K562 (cell line): Measurements from ENCODE around the gene UBXN1. TPM values are rescaled to one million over a fixed set of nuclear protein-coding genes. Genes with fewer than 3 reads are reported as not detected.

Source experiments
- ASH1L ChIP-seq: fragments of 450-650 bp; IDR thresholded peaks from 2 replicates; pipeline ENCODE4 v1.6.1; 2018; ENCODE audit warnings: borderline replicate concordance, mild to moderate bottlenecking, low read depth; ENCODE audit not compliant: partially characterized antibody
- ELF4 ChIP-seq: fragments of 450-650 bp; formaldehyde crosslinking; IDR thresholded peaks from 2 replicates; pipeline ENCODE4 v1.4.0; 2022; ENCODE audit warnings: missing genetic modification characterization
- ESRRB ChIP-seq: fragments of 250-450 bp; sonication (Bioruptor Pico); IDR thresholded peaks from 2 replicates; pipeline ENCODE4 v1.5.0; 2020; ENCODE audit warnings: mild to moderate bottlenecking, moderate library complexity, borderline replicate concordance
- EZH2 ChIP-seq: IDR thresholded peaks from 2 replicates; pipeline ENCODE4 v1.6.1; 2012; ENCODE audit warnings: low read depth, mild to moderate bottlenecking, inconsistent platforms, low read length, borderline replicate concordance
- HDAC3 ChIP-seq: fragments of 450-650 bp; IDR thresholded peaks from 2 replicates; pipeline ENCODE4 v1.6.1; 2018; ENCODE audit warnings: borderline replicate concordance, mild to moderate bottlenecking, moderate library complexity; ENCODE audit not compliant: partially characterized antibody
- HNRNPL ChIP-seq: fragments of 200-400 bp; formaldehyde crosslinking; IDR thresholded peaks from 2 replicates; pipeline ENCODE4 v1.6.1; 2017; ENCODE audit warnings: low read depth, mild to moderate bottlenecking, low read length
- HSF4 ChIP-seq: fragments of 250-450 bp; sonication (Bioruptor Pico); IDR thresholded peaks from 2 replicates; pipeline ENCODE4 v2.1.2; 2022; ENCODE audit warnings: mild to moderate bottlenecking, moderate library complexity, borderline replicate concordance
- KAT8 ChIP-seq: fragments of 450-650 bp; IDR thresholded peaks from 2 replicates; pipeline ENCODE4 v1.6.1; 2016; ENCODE audit warnings: low read depth, mild to moderate bottlenecking
- KHSRP ChIP-seq: fragments of 450-650 bp; IDR thresholded peaks from 2 replicates; pipeline ENCODE4 v1.6.1; 2017
- NR1H2 ChIP-seq: sonication (generic); formaldehyde crosslinking; IDR thresholded peaks from 2 replicates; pipeline ENCODE4 v1.4.0; 2020; ENCODE audit warnings: mild to moderate bottlenecking, missing genetic modification reagents
- PCBP2 ChIP-seq: fragments of 200-400 bp; formaldehyde crosslinking; IDR thresholded peaks from 2 replicates; pipeline ENCODE4 v1.6.1; 2018; ENCODE audit warnings: low read length, low read depth, mild to moderate bottlenecking, moderate library complexity; ENCODE audit not compliant: poor library complexity, severe bottlenecking
- PHTF2 ChIP-seq: fragments of 250-450 bp; sonication (Bioruptor Pico); IDR thresholded peaks from 2 replicates; pipeline ENCODE4 v1.5.0; 2021; ENCODE audit warnings: mild to moderate bottlenecking
- RFX7 ChIP-seq: fragments of 250-450 bp; sonication (Bioruptor Pico); IDR thresholded peaks from 2 replicates; pipeline ENCODE4 v1.5.1; 2021; ENCODE audit warnings: mild to moderate bottlenecking
- SAP30 ChIP-seq: fragments of 200-600 bp; sonication (generic); IDR thresholded peaks from 2 replicates; pipeline ENCODE4 v1.6.1; 2012; ENCODE audit warnings: borderline replicate concordance, low read depth, mild to moderate bottlenecking, moderate library complexity, low read length, control low read depth, inconsistent platforms; ENCODE audit not compliant: insufficient read depth, poor library complexity, severe bottlenecking
- SMARCC2 ChIP-seq: fragments of 450-650 bp; IDR thresholded peaks from 2 replicates; pipeline ENCODE4 v1.6.1; 2017; ENCODE audit warnings: antibody characterized with exemption, moderate library complexity, mild to moderate bottlenecking, low read depth
- TBP ChIP-seq: optimal IDR thresholded peaks from 2 replicates; pipeline ENCODE3; 2011; ENCODE audit warnings: low read depth, low read length, improper control_type of control experiment
- THRAP3 ChIP-seq: fragments of 450-650 bp; IDR thresholded peaks from 2 replicates; pipeline ENCODE4 v1.6.1; 2016; ENCODE audit warnings: mild to moderate bottlenecking, inconsistent platforms, borderline replicate concordance
- XRCC4 ChIP-seq: IDR thresholded peaks from one replicate; pipeline ENCODE4 v1.6.1; 2011; ENCODE audit not compliant: insufficient read depth, insufficient read length; ENCODE audit errors: extremely low read depth
- ZMIZ1 ChIP-seq, 2 experiments: fragments of 150-350 bp in 1 of 2; IDR thresholded peaks; 2 replicates each; pipeline ENCODE4 v1.6.1; 2012 to 2016; ENCODE audit warnings: low read depth in 2 of 2, low read length in 2 of 2, mild to moderate bottlenecking in 1 of 2, moderate library complexity in 1 of 2
- ZNF134 ChIP-seq: fragments of 250-450 bp; sonication (Bioruptor Pico); conservative IDR thresholded peaks from 2 replicates; pipeline ENCODE4 v1.4.0; 2020
- ZNF143 ChIP-seq: sonication (generic); formaldehyde crosslinking; IDR thresholded peaks from 2 replicates; pipeline ENCODE4 v1.9.0; 2022; ENCODE audit warnings: mild to moderate bottlenecking, missing genetic modification reagents
- ZNF347 ChIP-seq: fragments of 450-650 bp; formaldehyde crosslinking; IDR thresholded peaks from 2 replicates; pipeline ENCODE4 v1.4.0; 2020; ENCODE audit warnings: low read depth, mild to moderate bottlenecking, moderate library complexity
- ZNF551 ChIP-seq: fragments of 250-450 bp; sonication (Bioruptor Pico); IDR thresholded peaks from 2 replicates; pipeline ENCODE4 v1.5.0; 2021; ENCODE audit warnings: mild to moderate bottlenecking, moderate library complexity
- ZNF668 ChIP-seq: fragments of 250-450 bp; sonication (Bioruptor Pico); IDR thresholded peaks from 2 replicates; pipeline ENCODE4 v1.8.0; 2022; ENCODE audit warnings: mild to moderate bottlenecking, inconsistent platforms
- ZNF717 ChIP-seq: fragments of 250-450 bp; sonication (Bioruptor Pico); IDR thresholded peaks from 2 replicates; pipeline ENCODE4 v1.5.0; 2021
- polyA plus RNA-seq, 8 experiments: library from polyadenylated mRNA; depleted of rRNA in 4 of 8; stranded (reverse) in 5 of 8; unstranded in 3 of 8; fragments of >200 nt; fragmentation: Nextera tagmentation in 2 of 8; fragmentation: Illumina TruSeq in 1 of 8; extraction: Ambion mirVana in 2 of 8; extraction: Trizol in 1 of 8; gene quantifications; 2 replicates each; pipeline versions ENCODE4 v1.2.1 to v1.2.3, GENCODE V29; 2011 to 2014; ENCODE audit warnings: inconsistent platforms in 1 of 8, missing spikeins in 1 of 8
- total RNA-seq, 7 experiments: library from RNA; depleted of rRNA in 6 of 7; stranded (reverse); fragments of >200 nt in 6 of 7; fragmentation: Illumina TruSeq in 2 of 7; extraction: Trizol in 2 of 7; gene quantifications; 2 replicates each; pipeline versions ENCODE4 v1.2.1 to v1.2.3, GENCODE V29; 2011 to 2021; ENCODE audit warnings: low replicate concordance in 1 of 7
- TF ChIP-seq, protein P1 (sequence below): fragments of 450-650 bp; IDR thresholded peaks from 2 replicates; pipeline ENCODE4 v1.6.1; 2016; ENCODE audit warnings: missing biosample characterization, missing genetic modification characterization

UBXN1 gene
- total and polyA plus RNA-seq, 9 of the 15 experiments (the other 6 are each of a cell fraction or from before 2014, with no cell fraction given), result 4.8 to 263 (median 99.7) TPM

- TF ChIP-seq ASH1L (no peak), NR1H2 (CRISPR knock-in tag) (no peak), KHSRP (no peak), HNRNPL (0 out of 2 replicates have a peak, but pooled peaks have one; percentile 19), TBP (no peak), RFX7 (CRISPR knock-in tag) (no peak), ZNF134 (no peak), ZNF717 (no peak), ESRRB (CRISPR knock-in tag) (no peak), SMARCC2 (no peak), ZMIZ1 (IDR thresholded peaks at IDR 0.05; ENCODE audit: low read depth in 2 of 2, low read length in 2 of 2) (no peak), HSF4 (CRISPR knock-in tag) (no peak), HDAC3 (peak; percentile 82), ZNF143 (no peak), ELF4 (CRISPR knock-in tag) (no peak), ZNF668 (CRISPR knock-in tag) (no peak), PHTF2 (CRISPR knock-in tag) (no peak), ZNF347 (CRISPR knock-in tag) (no peak), ZNF551 (CRISPR knock-in tag) (no peak), KAT8 (no peak), XRCC4 (no peak), EZH2 (no peak), PCBP2 (no peak), THRAP3 (no peak), SAP30 (peak; percentile 72)
- TF ChIP-seq, protein P1, sequence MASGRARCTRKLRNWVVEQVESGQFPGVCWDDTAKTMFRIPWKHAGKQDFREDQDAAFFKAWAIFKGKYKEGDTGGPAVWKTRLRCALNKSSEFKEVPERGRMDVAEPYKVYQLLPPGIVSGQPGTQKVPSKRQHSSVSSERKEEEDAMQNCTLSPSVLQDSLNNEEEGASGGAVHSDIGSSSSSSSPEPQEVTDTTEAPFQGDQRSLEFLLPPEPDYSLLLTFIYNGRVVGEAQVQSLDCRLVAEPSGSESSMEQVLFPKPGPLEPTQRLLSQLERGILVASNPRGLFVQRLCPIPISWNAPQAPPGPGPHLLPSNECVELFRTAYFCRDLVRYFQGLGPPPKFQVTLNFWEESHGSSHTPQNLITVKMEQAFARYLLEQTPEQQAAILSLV (tag), result no peak
These were observed 7.1 kb downstream of the UBXN1 start, which contains the start of the genes LBHD1 and UQCC3 (continued) for GRCh38 chr11:62671608-62672389.
